Cerebellar nuclear complex (tissue), 1 donor: ENCODE results near the gene ACTG1.

ENCODE experiments used
- DNase-seq, 2 experiments: peaks; one replicate each; lab custom pipeline; 2025; lab: John Stamatoyannopoulos, UW

The ACTG1 gene

GRCh38 chr17:81512562-81513371 lies at the start of gene ACTG1:
Gene ACTG1 (minus strand): TSS chr17:81512799. CDS start chr17:81512354, 445 bp downstream.
- peak; percentile 35 to 48 for DNase-seq

DNA sequence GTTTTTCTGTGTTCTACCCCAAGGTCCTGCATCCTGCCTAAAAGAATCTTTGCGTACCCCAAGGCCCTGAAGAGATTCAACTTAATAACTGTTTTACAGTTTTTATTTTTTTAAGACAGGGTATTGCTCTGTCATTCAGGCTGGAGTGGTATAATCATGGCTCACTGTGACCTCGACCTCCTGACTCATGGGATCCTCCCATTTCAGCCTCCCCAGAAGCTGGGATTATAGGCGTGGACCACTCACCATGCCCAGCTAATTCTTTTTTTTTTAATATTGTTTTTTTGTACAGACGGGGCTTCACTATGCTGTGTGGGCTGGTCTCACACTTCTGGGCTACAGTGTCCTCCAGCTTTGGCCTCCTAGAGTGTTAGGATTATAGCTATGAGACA lies 48.9 kb upstream of the ACTG1 start:
- DNase-seq, result no peak

DNA sequence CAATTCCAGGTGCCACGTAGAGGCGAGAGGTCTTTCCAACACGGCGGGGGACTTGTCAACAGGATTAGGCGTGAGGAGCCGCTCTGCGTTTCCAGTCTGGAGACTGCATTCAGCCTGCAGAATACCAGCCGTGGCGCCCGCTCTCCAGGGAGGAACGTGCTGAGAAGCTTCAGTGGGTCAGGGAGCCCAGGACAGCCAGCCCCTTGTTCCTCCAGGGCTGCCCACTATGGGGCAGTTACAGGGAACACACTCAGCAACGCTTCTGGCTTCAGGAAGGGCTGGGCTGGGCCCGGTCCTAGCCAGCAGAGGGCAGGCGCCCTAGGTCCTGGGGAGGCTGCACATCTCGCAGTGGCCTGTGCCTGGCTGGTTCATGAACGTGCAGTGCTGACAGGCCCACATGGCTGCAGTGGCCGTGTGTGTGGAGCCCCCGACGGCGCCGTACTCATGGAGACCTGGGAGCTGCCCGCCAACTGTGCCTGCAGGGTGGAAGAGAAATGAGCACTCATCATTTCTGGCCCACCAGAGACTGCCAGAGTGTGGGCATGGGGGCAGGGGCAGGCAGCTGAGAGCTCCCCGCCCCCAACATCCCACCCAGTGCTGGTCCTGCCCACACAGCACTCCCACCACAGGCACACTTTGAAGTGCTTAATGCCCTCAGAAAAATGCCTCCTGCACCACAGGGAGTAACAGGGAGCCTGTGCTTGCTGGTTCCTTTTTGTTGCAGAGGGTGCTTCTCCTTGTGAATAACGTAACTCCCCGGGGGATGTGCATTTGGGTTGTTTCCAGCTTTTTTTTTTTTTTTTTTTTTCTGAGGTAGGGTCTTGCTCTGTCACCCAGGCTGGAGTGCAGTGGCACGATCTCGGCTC lies 46.6 kb upstream of the ACTG1 start:
- no peak for DNase-seq

DNA sequence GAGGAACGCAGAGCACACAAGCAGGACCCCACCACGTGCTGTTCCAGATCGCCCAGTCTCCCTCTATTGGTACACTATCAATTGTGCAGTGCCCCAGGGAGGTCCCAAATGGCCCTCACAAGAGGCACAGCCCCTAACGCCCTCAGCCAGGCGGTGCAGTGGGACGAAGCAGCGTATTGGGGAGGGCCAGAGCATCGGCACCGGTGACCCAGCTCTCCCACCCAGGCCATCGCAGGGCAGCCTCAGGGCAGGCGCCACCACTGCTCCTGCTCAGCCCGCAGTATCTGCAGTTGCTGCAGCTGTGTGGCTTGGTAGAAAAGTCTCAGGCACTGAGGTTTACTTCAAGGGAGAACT lies 45.5 kb upstream of the ACTG1 start:
- no peak for DNase-seq

- DNase-seq, result no peak
Measured at GRCh38 chr17:81557276-81558114, 44.9 kb upstream of the ACTG1 start.

- no peak for DNase-seq
Measured at GRCh38 chr17:81556863-81557262, 44.3 kb upstream of the ACTG1 start.

DNA sequence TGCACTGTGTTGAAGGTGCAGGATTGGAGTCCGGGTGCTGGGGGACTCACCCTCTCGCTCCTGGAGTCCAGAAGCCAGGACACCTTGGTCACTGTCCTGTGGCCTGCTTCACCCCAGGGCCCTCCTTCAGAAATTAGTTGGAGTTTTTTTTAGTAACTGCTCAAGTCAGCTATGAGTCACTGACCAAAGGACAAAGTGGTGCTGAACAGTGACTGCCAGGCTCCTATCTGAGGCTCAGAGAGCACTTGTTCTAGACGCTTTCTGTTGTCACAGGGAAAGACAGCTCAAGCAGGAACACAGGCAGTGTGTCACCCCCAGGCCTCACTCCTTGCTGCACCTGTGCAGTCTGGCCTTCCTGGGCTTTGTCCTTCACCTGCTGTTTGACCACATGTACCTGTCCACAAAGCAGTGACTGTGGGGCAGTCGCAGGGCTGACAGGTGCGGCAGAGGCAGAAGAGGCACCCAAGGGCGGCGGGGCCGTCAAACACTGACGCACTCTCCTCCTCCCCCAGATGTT lies 43.6 kb upstream of the ACTG1 start:
- DNase-seq, result no peak

- DNase-seq, result no peak
Measured at GRCh38 chr17:81553616-81554181, 41.1 kb upstream of the ACTG1 start.

DNA sequence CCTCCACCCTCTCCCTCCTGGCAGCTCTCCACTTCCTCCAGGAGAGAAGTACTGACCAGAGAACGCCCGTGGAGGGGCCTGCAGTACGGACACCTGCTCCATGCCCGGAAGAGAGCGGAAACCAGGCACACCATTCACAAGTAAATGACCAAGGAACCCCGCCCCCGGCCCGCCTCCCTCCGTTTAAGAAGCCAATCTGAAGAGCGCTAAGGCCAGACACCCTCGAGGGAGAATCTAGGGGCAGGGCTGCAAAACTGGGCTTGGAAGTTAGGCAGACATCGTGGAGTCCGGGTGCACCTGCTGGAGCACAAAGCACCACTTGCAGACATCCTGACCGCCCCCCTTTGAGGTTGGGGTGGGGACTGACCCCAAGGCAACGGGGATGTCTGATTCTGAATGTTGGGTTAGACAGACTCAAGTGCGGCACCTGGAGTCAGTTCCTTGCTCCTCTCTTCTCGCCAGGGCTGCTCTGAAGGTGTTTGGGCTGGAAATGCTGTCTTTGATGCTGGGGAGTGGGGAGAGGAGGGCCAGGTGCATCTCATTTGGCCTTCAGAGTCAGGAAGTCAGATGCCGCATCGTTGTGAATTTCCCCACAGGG lies 40.5 kb upstream of the ACTG1 start:
- no peak for DNase-seq

DNA sequence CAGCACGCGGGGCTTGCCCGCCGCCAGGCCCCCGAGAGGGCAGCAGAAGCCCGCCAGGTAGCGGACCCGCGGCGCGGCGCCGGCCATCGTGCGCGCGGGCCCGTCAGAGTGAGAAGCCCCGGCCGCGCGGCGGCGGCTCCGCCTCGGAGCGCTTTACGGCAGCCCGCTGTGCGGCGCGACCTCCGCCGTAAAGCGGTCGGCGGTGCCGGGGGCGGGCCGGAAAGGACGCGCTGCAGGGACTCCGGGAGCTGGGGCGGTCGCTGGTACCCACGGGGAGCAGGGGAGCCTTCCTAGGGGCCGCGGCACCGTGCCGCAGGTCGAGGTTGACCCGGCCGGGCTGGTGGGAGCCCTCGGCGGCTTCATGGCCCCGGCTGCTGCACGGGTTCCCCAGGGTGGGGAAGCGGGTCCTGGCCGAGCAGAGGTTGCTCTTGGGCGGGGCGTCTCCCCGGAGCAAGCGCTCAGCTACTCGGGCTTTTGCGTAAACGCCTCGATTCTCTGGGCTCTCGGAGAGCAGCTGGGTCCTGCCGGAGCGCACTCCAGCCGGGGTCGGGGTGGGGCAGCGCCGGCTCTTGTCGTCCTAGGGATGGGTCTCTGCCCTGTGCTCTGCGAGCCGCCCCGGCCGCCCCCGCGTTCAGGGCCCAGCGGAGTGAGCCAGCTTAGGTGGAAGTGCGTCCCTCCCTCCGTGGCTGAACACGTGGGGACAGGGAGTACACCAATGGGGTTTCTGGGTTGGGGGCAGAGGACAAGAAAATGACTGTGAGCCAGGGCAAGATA lies 39.8 kb upstream of the ACTG1 start, which contains the start of gene FAAP100:
Gene FAAP100, minus strand, starts transcription at position 110 of the 774 bp plus-strand sequence. Its CDS starts 23 bp downstream, at position 87.
- no peak for DNase-seq

DNA sequence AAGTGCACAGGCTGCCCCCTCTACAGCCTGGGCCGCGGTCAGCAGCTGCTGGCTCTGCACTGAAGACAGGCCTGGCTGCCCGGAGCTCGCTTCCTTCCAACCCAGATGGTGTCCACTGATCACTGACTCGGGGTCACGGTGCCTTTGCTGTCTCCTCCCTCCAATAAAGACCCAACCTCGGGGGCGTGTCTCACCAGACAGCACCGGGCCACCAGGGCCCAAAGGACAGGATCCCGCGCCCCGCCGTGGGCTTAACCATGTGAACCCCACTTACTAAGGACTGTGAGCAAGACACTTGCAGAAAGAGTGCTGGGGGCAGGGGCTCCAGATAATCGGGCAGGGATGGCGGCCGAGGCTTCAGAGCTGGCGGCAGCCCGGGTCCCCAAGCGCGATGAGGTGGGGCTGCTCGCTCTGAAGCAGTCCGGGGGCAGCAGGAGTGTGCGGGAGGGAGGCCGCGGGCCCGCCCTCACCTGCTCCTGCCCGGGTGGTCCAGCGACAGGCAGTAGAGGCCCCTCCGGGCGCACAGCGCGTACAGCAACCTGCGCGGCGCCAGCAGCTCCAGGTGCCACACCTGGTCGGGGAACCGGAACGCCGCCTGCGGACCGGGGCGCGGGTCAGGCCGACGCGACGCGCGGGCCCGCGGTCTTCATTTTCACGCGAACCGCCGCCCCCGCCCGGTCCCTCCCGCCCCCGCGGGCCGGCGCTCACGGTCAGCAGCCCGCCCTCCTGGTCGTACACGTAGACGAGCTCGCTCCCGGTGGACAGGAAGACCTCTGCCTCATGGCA lies 39.1 kb upstream of the ACTG1 start:
- no peak for DNase-seq

- no peak for DNase-seq
Measured at GRCh38 chr17:81550830-81551457, 38.3 kb upstream of the ACTG1 start.

DNA sequence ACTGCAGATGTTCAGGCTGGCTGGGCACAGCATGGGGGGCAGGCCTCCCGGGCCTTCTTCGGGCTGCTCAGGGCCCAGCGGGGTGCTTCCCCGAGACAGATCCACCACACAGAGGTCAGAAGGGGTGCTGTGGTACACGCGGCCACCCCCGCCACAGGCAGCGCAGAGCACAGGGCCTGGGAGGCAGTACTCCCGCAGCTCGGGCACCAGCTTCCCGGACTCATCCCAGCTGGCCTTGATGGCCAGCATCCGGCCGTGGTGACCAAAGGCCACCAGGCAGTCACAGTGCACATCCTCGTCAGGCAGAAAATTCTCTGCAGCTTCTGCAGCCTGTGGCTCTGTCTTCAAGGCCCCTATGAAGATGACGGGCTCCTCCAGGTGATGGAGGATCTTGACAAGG lies 37.7 kb upstream of the ACTG1 start:
- DNase-seq, result no peak

- no peak for DNase-seq
Measured at GRCh38 chr17:81549826-81550225, 37.2 kb upstream of the ACTG1 start.

DNA sequence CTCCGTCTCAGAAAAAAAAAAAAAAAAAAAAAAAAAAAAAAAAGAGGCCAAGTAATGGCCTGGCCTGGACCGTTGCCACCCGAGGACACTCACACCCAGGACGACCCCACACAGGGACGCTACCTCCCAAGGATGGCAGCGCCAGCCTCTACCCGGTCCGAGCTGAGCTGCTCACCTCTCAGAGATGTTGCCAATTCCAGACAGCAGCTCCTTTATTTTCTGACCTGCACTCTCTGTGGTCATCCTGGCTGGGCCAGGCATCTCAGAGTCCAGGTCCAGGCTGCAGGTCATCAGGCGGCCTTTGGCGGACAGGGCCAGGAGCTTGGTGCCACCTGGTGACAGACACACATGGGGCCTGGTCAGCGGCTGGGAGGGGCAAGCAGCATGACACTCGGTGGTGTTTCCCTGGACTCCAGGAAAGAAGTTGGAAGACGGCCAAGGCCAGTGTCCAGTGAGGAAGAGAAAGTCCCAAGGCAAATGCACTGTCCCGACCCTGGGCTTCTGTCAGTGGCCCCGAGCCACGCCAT lies 36.5 kb upstream of the ACTG1 start:
- no peak for DNase-seq

- DNase-seq, result no peak
Measured at GRCh38 chr17:81547614-81547982, 35.0 kb upstream of the ACTG1 start.

DNA sequence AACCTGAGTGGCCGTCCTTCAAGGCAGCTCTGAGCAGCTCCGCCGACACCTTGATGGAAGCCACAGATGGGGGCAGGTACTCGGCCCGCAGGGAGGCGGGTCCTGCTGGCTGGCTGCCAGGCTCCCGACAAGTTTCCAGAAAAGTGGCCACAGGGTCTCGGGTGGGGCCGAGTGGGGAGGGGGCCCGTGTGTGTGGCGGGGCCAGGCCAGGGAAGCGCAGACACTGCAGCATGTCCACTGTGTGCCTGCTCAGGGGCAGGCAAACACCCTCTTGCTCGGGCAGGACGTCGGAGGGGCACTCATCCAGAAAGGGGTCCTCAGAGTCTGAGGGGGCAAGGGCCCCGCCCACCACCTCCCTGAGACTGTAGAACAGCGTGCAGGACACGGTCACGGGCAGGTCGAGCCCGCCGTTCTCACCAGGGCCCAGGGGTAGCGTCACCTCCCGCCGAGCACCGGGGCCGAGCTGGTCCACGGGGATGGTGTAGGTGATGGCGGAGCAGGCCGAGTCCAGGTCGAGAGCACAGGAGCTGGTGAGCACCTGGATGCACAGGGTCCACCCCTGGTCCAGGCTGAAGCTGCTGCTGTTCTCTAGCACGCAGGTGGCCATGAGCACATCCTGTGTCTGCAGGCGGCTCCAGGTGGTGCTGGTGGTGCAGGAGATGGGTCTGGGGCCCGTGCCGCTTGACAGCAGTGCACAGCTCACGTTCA lies 34.5 kb upstream of the ACTG1 start:
- DNase-seq, result no peak
